Neural progenitor cell (in vitro differentiated cells): Measurements from ENCODE around the gene DTNBP1.

ENCODE experiments used
- EZH2phosphoT487 ChIP-seq: fragments of 200-600 bp; sonication (generic); IDR thresholded peaks from 2 replicates; pipeline ENCODE4 v1.6.1; 2017; ENCODE audit warnings: antibody characterized with exemption
- TF ChIP-seq, protein P1 (sequence below): fragments of 200-600 bp; sonication (generic); IDR thresholded peaks from 2 replicates; pipeline ENCODE4 v1.5.1; 2017; ENCODE audit warnings: antibody characterized with exemption, mild to moderate bottlenecking

- TF ChIP-seq, protein P1, sequence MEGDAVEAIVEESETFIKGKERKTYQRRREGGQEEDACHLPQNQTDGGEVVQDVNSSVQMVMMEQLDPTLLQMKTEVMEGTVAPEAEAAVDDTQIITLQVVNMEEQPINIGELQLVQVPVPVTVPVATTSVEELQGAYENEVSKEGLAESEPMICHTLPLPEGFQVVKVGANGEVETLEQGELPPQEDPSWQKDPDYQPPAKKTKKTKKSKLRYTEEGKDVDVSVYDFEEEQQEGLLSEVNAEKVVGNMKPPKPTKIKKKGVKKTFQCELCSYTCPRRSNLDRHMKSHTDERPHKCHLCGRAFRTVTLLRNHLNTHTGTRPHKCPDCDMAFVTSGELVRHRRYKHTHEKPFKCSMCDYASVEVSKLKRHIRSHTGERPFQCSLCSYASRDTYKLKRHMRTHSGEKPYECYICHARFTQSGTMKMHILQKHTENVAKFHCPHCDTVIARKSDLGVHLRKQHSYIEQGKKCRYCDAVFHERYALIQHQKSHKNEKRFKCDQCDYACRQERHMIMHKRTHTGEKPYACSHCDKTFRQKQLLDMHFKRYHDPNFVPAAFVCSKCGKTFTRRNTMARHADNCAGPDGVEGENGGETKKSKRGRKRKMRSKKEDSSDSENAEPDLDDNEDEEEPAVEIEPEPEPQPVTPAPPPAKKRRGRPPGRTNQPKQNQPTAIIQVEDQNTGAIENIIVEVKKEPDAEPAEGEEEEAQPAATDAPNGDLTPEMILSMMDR = no peak
- no peak for TF ChIP-seq EZH2phosphoT487
Measured at GRCh38 chr6:15681946-15682345, 19.1 kb upstream of the DTNBP1 start.
